DMS79 treated with DMSO at 0.1 percent for 48 hours (cell line): ENCODE data around the gene APOA1.
"Not testable (repeated sequence)": the region's sequence is repeated elsewhere in the genome, so short reads cannot be mapped to it uniquely, and the experiment has no call there.

ENCODE experiments used
- DNase-seq: peaks from one replicate; lab custom pipeline; 2025; lab: John Stamatoyannopoulos, UW

The APOA1 gene

DNA sequence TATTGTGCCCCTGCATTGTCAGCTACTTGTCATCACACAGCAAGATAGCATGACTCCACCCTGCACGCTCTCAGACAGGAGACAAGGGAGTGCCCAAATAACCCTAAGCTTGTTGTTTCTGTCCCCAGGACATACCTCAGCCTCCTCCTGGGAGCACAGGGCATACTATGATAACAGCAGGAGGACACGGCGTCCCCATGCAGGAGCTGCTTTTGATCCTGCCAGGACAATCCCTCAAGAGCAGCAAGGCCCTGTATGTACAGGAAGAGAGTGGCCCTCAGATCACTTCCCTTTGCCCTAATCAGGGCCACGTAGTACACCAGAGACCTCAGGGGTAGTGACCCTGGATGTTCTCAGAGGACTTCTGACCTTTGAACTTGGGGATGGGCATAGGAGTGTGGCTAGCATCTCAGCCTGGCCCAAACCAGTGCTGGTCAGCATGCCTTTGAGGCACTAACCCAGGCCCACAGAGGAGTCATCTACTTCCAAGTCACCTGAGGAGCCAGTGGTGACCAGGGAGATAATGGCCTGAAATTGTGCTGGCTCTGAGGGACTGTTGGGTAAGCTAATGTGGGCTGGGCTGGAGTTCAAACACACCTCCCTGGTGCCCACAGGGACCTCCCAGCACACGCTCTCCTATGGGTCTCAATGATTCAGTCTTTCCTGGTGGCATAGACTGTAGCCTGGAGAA, 23.5 kb downstream of the APOA1 start:
- DNase-seq, result no peak

- no peak for DNase-seq
Observed at GRCh38 chr11:116813170-116813569, 24.3 kb downstream of the APOA1 start.

GRCh38 chr11:116812109-116812508, 25.3 kb downstream of the APOA1 start:
- no peak for DNase-seq

- no peak for DNase-seq
Observed at GRCh38 chr11:116811194-116811593, 26.2 kb downstream of the APOA1 start.

GRCh38 chr11:116808262-116809175, 28.9 kb downstream of the APOA1 start:
- no peak for DNase-seq

DNA sequence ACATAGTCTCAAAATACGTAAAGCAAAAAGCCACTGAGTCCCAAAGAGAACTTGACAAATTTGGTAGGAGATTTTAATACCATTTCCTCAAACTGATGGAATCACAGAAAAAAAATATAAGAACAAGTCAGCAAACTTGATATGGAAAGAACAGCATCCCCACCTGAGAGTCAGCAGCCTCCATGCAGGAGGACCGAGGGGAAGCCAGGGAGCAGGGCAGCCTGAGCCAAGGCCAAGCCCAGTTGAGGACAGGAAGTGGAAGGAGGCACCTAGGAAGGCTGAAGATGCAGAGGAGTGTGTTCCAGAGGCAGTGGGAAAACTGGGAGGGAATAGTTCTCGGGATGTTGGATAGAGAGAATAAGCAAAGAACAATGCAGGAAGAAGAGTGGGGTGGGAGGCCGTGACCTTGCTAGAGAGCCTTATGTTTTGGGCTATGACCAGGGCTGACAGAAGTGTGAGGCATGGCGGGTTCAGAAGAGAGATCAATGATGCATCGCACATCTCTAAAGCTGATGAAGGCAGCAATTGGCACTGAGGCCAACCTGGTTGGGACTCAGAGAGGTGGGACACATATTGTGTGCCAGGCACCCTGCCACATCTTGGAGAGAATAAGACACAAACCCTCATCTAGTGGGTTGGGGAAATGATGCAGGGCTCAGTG, 29.7 kb downstream of the APOA1 start:
- no peak for DNase-seq

DNA sequence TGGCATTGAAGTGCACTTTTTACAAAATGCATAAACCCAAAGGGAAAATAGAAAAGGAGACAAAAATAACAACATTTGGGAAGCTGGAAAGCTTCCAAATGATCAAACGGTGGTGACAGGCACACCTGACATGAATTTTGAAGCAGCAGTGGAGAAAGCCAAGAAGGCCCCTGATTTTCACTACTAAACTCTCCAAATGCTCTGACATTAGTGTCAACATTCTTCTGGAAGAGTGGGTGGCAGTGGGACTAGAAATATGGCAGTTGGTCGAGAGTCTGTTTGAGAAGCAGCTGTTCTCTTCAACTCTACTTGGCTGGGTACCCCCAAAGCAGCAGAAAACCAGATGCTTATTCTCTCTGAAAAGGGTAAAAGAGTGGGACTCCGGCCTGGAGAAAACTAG, 33.4 kb downstream of the APOA1 start:
- DNase-seq, result no peak

DNA sequence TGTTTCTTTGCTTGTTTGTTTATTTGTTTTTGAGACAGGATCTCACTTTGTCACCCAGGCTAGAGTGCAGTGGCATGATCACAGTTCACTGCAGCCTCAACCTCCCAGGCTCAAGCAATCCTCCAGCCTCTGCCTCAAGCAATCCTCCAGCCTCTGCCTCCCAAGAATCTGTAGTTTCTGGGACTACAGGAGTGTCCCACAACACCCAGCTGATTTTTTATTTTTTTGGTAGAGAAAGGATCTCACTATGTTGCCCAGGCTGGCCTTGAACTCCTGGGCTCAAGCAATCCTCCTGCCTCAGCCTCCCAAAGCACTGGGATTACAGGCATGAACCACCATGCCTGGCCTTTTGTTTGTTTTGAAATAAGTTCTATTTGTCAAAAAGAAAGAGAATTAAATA, 35.8 kb downstream of the APOA1 start:
- not testable (repeated sequence) for DNase-seq

GRCh38 chr11:116800610-116801009, 36.8 kb downstream of the APOA1 start:
- DNase-seq, result no peak

DNA sequence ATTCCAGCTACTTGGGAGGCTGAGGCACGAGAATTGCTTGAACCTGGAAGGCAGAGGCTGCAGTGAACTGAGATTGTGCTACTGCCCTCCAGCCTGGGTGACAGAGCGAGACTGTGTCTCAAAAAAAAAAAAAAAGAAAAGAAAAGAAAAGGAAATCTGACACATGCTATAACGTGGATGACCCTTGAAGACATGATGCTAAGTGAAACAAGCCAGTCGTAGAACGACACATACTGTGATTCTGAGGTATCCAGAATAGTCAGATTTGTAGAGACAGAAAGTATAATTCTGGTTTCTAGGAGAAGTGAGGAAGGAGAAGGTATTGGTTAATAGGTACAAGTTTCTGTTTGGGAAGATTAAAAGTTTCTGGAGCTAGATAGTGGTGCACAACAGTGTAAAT, 39.1 kb downstream of the APOA1 start:
- DNase-seq, result no peak

GRCh38 chr11:116797816-116798215, 39.6 kb downstream of the APOA1 start:
- no peak for DNase-seq

- DNase-seq, result no peak
Observed at GRCh38 chr11:116796548-116796947, 40.9 kb downstream of the APOA1 start.

GRCh38 chr11:116794851-116795250, 42.6 kb downstream of the APOA1 start:
- no peak for DNase-seq

DNA sequence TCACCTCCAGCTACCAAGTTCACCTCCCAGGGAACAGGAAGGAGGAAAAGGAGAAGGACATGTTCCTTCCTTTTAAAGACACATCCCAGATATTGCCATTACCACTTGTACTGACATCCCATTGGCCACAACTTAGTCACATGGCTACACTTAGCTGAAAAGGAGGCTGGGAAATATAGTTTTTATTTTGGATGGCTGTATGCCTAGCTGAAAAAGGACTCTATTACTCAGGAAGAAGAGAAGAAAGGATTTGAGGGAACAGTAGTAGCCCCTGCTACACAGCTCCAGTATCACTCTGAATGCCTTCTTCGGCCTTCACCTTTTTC, 43.7 kb downstream of the APOA1 start:
- DNase-seq, result no peak

DNA sequence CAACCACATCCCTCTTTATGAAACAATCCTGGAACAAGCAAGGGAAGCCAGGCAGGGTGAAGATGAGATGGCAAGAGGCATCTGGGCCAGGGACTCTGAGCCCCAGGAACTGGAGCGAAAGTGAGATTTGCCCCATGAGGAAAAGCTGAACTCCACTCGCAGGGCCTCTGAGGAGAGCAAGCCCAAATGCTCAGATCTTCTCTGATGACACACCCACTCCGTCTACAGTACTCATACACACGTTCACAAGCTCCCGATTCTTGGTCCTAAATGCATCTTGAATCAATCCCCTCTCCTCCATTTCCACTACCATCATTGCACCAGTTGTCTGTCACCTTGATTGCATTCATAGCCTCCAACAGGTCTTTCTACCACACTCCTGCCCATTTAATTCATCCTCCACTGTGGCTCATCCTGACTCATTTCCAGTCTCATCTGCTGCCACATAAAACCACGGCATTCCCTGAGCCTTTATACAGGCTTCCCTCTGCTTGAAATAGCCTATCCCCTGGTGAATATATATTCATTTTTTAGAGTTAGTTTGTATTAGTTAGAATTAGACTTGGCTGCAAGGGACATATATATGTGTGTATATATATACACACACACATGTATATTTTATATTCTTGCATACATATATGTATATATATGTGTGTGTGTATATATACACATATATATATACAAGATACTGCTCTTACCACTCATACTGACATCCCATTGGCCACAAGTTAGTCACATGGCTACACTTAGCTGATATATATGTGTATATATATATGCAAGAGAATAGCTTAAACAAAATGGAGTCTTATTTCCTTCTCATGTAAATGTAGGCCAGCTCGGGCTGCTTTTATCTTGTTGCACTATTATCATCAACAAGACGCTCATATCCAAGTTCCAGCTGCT, 44.3 kb downstream of the APOA1 start:
- no peak for DNase-seq

DNA sequence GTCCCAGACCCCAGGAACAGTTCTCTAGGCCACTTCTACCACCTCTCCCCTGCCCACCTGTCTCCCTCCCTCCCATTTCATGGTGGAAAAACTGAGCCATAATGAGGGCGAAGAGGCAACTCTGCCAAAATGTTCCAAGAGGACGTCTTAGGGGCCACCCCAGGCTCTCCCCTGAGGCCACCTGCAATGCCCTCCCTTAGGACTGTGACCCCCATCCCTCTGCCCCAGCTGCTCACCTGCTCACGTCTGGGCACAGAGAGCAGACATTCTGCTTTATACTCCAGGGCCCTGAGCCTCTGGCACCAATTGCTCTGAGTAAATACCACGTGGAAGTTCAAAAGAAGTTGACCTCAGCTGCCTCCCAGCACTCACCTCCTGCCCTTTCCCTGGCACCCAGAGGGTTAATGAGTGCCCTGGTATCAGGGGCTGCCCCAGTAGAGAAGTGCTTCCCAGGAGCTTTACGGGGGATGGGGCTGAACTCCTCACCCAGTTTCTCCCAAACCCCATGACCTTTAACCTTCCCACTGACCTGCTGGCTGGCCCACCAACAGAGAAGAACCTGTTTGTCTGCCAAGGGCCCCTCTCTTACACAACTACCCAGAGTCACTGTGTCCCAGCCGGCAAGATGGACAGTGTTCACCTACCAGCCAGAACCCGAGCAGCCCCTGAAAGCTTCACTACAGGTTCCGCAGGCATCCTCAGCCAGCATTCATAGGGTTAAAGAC, 45.1 kb downstream of the APOA1 start:
- no peak for DNase-seq

DNA sequence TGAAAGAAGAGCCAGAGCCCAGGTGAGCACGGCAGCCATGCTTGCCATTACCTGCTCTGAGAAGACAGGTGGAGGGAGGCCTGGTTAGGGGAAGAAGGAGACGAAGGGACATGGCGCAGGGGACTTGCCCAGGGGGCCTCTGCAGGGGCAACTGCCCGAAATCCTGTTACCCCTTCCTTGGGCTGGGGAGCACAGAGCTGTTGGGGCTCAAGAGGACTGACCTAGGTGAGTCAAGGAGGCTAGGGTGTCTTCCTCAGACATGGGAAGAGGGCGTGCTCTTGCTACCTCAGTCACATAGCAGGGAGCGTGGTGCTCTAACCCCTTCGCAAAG, 45.6 kb downstream of the APOA1 start, which contains the start of gene APOA5:
APOA5 (minus strand) TSS at position 67 of the 331 bp plus-strand sequence; CDS start at position 48, 19 bp downstream.
- DNase-seq, result no peak

- DNase-seq, result no peak
Observed at GRCh38 chr11:116791002-116791812, 46.2 kb downstream of the APOA1 start.

DNA sequence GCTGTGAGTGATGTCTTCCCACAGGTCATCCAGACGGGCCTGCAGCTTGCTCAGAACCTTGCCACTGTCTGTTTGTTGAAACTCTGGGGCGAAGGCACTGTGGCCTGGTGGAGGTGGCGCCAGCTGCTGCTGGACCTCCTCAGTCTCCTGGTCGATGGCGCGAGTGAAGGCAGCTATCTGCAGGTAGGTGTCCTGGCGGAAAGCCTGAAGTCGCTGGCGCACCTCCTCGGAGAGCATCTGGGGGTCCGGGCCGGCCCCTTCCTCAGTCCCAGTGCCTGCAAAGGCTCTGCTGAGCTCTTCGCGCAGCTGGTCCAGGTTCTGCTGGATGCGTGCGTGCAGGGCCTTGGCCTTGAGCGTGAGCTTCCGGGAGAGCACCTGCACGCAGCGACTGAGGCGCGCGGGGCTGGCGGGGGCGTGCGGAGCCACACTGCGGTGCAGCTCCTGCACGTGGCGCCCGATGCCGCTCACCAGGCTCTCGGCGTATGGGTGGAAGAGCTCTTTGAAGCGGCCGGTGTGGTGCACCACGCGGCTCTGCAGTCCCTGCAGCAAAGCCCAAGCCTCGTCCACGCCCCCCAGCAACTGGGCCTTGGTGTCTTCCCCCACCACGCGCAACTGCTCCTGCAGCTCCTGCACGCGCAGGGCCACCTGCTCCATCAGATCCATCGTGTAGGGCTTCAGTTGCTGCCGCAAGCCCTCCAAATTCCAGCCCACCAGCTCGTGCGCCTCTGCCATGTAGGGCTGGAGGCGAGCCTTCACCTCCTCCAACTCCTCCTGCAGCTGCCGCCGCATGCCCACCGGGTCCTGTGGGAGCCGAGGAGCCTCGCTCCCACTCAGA, 47.0 kb downstream of the APOA1 start:
- DNase-seq, result no peak
